CD1c-positive myeloid dendritic cell (primary cell): ENCODE results near the gene CYB5D1.
"Not testable (repeated sequence)": the region's sequence is repeated elsewhere in the genome, so short reads cannot be mapped to it uniquely, and the experiment has no call there.

Experiments
- DNase-seq: peaks from one replicate; pipeline ENCODE4 v3.0.0-alpha.2; 2016; ENCODE audit errors: extremely low spot score

CYB5D1 gene, protein sequence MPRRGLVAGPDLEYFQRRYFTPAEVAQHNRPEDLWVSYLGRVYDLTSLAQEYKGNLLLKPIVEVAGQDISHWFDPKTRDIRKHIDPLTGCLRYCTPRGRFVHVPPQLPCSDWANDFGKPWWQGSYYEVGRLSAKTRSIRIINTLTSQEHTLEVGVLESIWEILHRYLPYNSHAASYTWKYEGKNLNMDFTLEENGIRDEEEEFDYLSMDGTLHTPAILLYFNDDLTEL

DNA sequence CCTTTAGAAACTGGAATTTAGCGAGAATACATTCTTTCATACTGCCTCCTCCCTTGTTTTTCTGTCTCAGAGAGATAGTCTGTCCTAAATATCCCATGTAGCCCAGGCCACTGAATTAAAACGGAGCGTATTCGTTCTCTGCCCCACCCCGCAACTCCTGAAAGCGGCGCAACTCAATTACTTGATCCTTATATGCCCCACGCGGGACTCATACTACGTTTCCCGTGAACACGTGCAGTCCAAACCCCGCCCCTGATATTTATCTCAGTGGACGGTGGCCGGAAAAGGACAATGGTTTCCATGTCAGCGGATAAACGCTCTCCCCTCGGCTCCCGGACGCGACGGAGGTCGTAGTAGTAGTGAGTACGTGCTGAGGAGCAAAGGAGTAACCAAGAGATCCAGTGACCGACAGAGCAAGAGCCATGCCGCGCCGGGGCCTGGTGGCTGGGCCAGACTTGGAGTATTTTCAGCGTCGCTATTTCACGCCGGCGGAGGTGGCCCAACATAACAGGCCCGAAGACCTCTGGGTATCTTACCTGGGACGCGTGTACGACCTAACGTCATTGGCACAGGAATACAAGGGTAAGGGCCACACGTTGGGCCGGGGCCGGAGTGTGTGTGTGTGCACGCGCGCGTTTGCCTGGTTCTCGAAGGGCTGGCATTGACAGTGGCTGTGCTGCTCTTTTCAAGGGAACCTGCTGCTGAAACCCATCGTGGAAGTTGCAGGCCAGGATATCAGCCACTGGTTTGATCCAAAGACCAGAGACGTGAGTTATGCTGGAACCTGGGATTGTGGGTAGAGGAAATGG lies at the start of gene CYB5D1:
Gene CYB5D1 (plus strand): TSS at position 291 of the 809 bp plus-strand sequence. CDS start 132 bp downstream, at position 423.
- DNase-seq, result peak; percentile 94

DNA sequence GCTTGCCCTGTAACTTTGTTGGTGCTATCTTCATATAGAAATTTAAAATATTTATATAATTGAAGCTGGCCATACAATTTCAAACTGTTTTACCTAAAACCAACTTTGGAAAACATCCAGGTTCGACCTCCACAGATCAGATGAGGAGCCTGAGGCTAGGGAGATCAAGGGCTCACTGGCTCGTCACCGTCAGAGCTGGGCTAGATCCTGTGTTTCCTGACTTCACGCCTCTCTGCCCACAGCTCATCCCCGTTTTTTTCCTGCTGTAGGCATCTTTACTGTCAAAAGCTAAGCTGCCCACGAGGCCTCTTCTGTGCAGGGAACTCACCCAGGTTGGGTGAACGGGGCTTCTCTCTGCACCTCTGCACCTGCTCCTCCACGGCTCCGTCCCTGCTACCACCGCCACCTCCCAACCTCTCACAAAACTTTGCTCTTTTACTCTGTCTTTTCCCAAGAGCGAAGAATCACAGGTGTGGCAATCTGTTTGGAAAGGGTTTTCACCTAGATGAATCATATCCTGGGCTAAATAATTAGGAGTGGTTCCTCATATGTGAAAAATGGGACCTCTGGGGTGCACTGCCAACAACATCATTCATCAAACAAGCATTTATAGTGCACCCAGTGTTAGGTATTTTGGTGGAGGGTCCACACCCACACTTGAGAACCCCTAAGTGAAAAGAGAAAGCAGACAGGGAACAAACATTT lies 48.6 kb upstream of the CYB5D1 start:
- no peak for DNase-seq

DNA sequence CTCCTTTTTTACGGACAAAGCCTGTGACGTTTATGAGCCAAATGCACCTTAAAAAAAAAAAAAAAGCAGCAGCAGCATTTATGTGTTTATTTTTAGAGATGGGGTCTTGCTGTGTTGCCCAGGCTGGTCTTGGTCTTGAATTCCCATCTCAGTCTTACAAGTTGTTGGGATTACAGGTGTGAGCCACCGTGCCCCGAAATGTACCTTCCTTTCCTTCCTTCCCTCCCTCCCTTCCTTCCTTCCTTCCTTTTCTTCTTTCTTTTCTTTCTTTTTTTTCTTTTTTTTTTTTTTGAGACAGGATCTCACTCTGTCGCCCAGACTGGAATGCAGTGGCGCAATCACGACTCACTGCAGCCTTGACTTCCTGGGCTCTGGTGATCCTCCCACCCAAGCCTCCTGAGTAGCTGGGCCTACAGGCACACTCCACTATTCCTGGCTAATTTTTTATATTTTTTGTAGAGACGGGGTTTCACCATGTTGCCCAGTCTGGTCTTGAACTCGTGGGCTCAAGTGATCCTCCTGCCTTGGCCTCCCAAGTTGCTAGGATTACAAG lies 47.9 kb upstream of the CYB5D1 start:
- DNase-seq, result not testable (repeated sequence)

DNA sequence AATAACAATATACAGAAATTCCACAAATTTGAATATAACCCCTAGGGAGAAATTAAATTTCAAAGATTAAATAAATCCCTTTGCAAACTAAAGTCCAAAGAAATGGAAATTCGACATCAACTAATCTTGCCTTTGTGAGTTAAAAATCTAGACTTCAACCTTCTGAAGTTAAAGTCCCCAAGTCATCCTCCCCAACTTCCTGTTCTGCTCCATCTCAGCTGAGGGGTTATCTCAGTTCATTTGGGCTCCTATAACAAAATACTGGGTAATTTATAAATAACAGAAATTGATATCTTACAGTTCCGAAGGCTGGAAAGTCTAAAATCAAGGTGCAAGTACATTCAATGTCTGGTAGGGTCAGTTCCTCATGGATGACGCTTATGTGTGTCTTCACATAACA lies 46.6 kb upstream of the CYB5D1 start:
- DNase-seq, result no peak

DNA sequence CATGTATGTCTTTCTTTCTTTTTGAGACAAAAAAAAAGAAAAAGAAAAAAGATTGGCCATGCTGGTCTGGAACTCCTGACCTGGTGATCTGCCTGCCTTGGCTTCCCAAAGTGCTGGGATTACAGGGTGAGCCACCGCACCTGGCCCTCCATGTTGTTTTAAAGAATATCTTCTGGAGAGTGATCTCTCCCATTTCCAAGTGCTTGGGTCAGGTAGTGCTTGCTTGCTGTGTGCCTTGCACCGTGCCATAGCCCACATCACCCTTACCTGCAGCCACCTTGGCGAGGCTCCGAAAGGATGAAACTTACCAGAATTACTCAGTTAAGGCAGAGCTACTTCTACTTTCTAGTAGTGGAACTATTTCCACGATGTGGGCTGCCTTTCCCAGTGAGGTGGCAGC lies 42.8 kb upstream of the CYB5D1 start:
- no peak for DNase-seq

GRCh38 chr17:7816926-7817642 lies 40.7 kb upstream of the CYB5D1 start:
- DNase-seq, result no peak

- DNase-seq, result no peak
Observed at GRCh38 chr17:7817643-7817964, 40.2 kb upstream of the CYB5D1 start.

- DNase-seq, result no peak
Observed at GRCh38 chr17:7818026-7818425, 39.8 kb upstream of the CYB5D1 start.

- DNase-seq, result no peak
Observed at GRCh38 chr17:7818746-7819645, 38.8 kb upstream of the CYB5D1 start.

DNA sequence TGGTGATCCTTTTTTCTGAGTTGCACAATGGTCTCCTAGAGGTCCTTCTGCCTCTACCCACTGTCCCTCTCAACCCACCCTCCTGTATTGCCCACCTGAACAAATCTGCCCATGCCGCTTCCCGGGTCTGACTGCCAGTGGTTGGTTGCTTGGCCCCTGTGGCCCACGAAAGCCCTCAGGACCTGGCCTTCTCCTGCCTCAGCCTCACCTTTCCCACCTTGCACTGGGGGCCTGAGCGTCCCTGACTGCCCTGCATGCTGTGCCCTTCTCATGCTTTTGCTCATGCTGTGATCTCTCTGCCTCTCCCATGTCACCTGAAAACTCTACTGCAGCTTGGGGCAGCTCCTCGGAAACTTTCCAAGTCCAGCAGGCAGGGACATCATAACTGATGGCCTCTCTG lies 37.6 kb upstream of the CYB5D1 start:
- DNase-seq, result no peak

DNA sequence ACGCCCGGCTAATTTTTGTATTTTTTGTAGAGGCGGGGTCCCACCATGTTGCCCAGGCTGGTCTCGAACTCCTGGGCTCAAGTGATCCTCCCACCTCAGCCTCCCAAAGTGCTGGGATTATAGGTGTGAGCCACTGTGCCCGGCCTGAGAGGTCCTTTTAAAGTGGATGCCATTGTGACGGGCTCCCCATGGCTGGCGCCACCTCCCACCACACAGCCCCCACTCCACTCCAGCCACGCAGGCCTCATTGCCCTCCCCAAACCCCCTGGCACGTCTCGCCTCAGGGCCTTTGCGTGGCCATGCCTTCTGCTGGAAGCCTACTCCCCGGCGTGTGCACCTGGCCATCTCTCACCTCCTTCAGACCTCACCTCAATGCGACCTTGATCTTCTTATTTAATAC lies 35.7 kb upstream of the CYB5D1 start:
- no peak for DNase-seq

GRCh38 chr17:7823581-7824001 lies 34.2 kb upstream of the CYB5D1 start:
- DNase-seq, result no peak

DNA sequence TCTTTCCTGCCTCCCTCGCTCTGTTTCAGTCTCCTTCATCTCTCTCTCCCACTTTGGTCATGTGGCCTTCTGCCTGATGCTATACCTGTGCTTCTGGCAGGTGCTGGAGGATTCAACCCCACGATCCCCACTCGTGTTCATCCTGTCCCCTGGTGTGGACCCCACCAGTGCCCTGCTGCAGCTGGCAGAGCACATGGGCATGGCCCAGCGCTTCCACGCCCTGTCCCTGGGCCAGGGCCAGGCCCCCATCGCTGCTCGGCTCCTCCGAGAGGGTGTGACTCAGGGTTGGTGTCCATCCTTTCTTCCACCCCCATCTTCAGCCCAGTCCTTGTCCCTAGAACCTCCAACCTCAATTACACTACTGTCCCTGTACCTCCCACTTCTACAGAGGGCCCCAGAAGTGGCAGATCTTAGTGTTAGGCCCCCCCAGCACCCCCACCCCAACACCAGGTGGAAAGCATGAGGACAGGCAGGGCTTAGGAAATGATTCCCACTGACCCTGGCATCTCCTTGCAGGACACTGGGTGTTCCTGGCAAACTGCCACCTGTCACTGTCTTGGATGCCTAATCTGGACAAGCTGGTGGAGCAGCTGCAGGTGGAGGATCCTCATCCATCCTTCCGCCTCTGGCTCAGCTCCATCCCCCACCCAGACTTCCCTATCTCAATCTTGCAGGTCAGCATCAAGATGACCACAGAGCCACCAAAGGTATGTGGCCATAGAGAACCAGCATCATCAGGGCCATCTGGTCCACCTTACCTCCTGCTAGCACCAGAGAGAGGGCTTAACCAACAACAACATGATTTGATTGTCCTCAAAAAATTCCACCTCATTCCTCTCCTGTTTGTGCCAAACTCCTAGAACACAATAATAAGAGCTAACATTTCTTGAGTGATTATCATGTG lies 33.5 kb upstream of the CYB5D1 start:
- no peak for DNase-seq

DNA sequence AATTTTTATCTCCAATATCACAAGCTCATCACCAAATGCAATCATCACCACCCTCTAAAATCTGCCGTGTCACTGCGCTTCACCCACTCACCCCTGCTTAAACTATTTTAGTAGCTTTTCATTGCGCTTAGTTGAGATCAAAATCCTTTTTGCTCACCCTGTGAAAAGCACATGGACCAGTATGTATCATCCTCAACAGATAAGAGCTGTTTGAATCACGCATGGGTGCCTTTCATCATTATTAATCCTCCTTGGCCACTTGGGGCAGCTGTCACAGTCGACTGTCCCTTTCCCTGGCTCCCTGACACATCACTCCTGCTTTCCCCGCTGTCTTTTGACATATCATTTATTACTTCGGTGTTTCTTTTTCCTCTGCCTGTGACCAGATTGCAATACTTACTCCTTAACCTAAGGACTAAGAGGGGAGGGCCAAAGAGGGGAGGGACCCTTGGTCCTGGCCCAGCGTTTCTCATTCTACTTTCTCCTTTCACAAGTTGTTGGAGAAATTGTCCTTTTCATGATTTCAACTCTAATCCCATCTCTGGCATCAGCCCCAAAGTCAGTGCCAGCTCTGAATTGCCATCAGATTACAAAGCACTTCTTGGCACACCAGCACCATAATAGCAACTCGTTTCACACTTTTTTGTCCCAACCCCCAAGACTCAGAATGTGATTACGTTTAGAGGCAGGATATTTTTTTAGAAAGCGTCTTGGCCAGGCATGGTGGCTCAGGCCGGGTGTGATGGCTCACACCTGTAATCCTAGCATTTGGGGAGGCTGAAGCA lies 32.4 kb upstream of the CYB5D1 start:
- DNase-seq, result no peak

DNA sequence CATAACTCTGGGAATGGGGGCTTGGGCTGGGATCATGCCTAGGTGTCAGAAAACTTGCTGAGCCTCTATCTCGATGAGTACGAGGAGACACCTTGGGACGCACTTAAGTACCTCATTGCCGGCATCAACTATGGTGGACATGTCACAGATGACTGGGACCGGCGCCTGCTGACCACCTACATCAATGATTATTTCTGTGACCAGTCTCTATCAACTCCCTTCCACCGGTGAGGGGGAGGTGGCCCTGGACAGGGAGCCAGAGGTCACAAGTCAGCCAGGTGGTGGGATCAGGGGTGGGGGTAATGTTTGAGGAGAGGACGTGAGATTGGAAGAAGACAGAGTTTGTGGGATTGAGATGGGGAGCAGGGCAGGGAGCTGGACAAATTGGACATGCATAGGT lies 27.2 kb upstream of the CYB5D1 start:
- no peak for DNase-seq

GRCh38 chr17:7831233-7831632 lies 26.6 kb upstream of the CYB5D1 start:
- no peak for DNase-seq

GRCh38 chr17:7832431-7832830 lies 25.4 kb upstream of the CYB5D1 start:
- DNase-seq, result no peak

DNA sequence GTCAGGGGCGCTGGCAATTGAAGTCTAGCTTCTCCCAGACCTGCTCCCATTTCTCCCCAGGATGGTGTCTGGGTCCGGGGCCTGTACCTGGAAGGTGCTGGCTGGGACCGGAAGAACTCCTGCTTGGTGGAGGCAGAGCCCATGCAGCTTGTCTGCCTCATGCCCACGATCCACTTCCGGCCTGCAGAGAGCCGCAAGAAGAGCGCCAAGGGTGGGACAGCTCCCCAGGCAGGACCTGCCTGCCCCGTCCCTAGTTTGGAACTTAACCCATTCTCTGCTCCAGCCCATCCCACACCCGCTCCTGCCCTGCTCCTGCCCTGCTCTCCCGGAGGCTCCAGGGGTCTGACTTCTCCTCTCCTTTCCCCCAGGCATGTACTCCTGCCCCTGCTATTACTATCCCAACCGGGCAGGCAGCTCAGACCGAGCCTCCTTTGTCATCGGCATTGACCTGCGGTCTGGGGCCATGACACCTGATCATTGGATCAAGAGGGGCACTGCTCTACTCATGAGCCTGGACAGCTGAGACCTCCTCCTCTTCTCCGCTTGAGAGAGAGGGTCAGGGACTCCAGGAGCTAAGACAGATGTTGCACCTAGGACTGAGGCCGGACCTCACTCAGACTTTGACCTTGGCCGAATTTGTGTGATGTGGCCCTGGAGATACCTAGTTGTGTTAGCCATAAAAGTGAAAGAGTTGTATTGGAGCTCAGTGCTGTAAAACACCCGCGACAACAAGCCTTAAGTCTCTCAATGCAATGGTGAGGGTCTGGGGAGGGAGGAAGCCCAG lies 24.6 kb upstream of the CYB5D1 start:
- no peak for DNase-seq
